H9 (cell line): ENCODE results near the gene PDXK. TPM values are rescaled to one million over a fixed set of nuclear protein-coding genes. Genes with fewer than 3 reads are reported as not detected.

Experiments
- DNase-seq: peaks from one replicate; pipeline ENCODE4 v3.0.0-alpha.2; 2017
- H2AFZ ChIP-seq: one replicate; pipeline ENCODE4 v1.6.1; 2013; ENCODE audit warnings: mild to moderate bottlenecking, low read length, control low read depth, moderate library complexity
- H2AK5ac ChIP-seq: 2 replicates; pipeline ENCODE4 v1.6.1; 2013; ENCODE audit warnings: low read length, control low read depth, mixed read lengths; ENCODE audit not compliant: insufficient read length
- H2BK120ac ChIP-seq: one replicate; pipeline ENCODE4 v1.6.1; 2013; ENCODE audit warnings: low read depth, mild to moderate bottlenecking, low read length, control low read depth, inconsistent platforms; ENCODE audit not compliant: poor library complexity, severe bottlenecking
- H2BK12ac ChIP-seq: 2 replicates; pipeline ENCODE4 v1.6.1; 2013; ENCODE audit warnings: low read length, control low read depth, mixed read lengths, low read depth; ENCODE audit not compliant: insufficient read length
- H2BK15ac ChIP-seq: 2 replicates; pipeline ENCODE4 v1.6.1; 2013; ENCODE audit warnings: low read depth, low read length, control low read depth
- H2BK20ac ChIP-seq: one replicate; pipeline ENCODE4 v1.6.1; 2013; ENCODE audit warnings: low read depth, mild to moderate bottlenecking, low read length, control low read depth, inconsistent platforms; ENCODE audit not compliant: poor library complexity, severe bottlenecking
- H2BK5ac ChIP-seq: 2 replicates; pipeline ENCODE4 v1.6.1; 2013; ENCODE audit warnings: low read length, control low read depth, mixed read lengths; ENCODE audit not compliant: insufficient read length
- H3K14ac ChIP-seq: 2 replicates; pipeline ENCODE4 v1.6.1; 2013; ENCODE audit warnings: low read length, control low read depth; ENCODE audit not compliant: insufficient read depth
- H3K18ac ChIP-seq: 2 replicates; pipeline ENCODE4 v1.6.1; 2013; ENCODE audit warnings: low read depth, mild to moderate bottlenecking, mixed read lengths, low read length, control low read depth; ENCODE audit not compliant: insufficient read length
- H3K23ac ChIP-seq: 2 replicates; pipeline ENCODE4 v1.6.1; 2013; ENCODE audit warnings: low read length, control low read depth, mixed read lengths, low read depth; ENCODE audit not compliant: insufficient read length
- H3K23me2 ChIP-seq: 2 replicates; pipeline ENCODE4 v1.6.1; 2013; ENCODE audit warnings: low read depth, mild to moderate bottlenecking, mixed read lengths, low read length, control low read depth; ENCODE audit not compliant: insufficient read length, poor library complexity, severe bottlenecking
- H3K27ac ChIP-seq: 2 replicates; pipeline ENCODE4 v1.5.1; 2013; ENCODE audit warnings: low read length, control low read depth, mixed read lengths, low read depth; ENCODE audit not compliant: insufficient read length
- H3K27me3 ChIP-seq: 2 replicates; pipeline ENCODE4 v1.6.1; 2013; ENCODE audit warnings: low read length, control low read depth, inconsistent platforms; ENCODE audit not compliant: insufficient read depth
- H3K4ac ChIP-seq: 2 replicates; pipeline ENCODE4 v1.6.1; 2013; ENCODE audit warnings: low read depth, mild to moderate bottlenecking, control low read depth, inconsistent platforms, low read length, moderate library complexity
- H3K4me1 ChIP-seq: 2 replicates; pipeline ENCODE4 v1.6.1; 2013; ENCODE audit warnings: low read length, control low read depth, inconsistent platforms; ENCODE audit not compliant: insufficient read depth
- H3K4me2 ChIP-seq: 2 replicates; pipeline ENCODE4 v1.6.1; 2013; ENCODE audit warnings: low read length, control low read depth, mixed read lengths; ENCODE audit not compliant: insufficient read length, insufficient read depth
- H3K56ac ChIP-seq: 2 replicates; pipeline ENCODE4 v1.6.1; 2013; ENCODE audit warnings: low read depth, mild to moderate bottlenecking, mixed read lengths, low read length, control low read depth; ENCODE audit not compliant: insufficient read length
- H3K79me1 ChIP-seq: 2 replicates; pipeline ENCODE4 v1.6.1; 2013; ENCODE audit warnings: low read depth, mild to moderate bottlenecking, moderate library complexity, low read length, control low read depth, inconsistent platforms; ENCODE audit not compliant: insufficient read depth, poor library complexity, severe bottlenecking
- H3K79me2 ChIP-seq: 2 replicates; pipeline ENCODE4 v1.6.1; 2013; ENCODE audit warnings: low read length, control low read depth, inconsistent platforms; ENCODE audit not compliant: insufficient read depth
- H3K9ac ChIP-seq: 2 replicates; pipeline ENCODE4 v1.6.1; 2013; ENCODE audit warnings: low read length, control low read depth, mixed read lengths; ENCODE audit not compliant: insufficient read length; ENCODE audit errors: extremely low read depth
- H3K9me3 ChIP-seq: one replicate; pipeline ENCODE4 v1.6.1; 2013; ENCODE audit warnings: low read depth, low read length, inconsistent platforms; ENCODE audit not compliant: control insufficient read depth
- H3T11ph ChIP-seq: one replicate; pipeline ENCODE4 v1.6.1; 2013; ENCODE audit warnings: mild to moderate bottlenecking, low read length, control low read depth, inconsistent platforms
- H4K20me1 ChIP-seq: one replicate; pipeline ENCODE4 v1.6.1; 2013; ENCODE audit not compliant: control insufficient read depth, insufficient read length, insufficient read depth
- H4K5ac ChIP-seq: 2 replicates; pipeline ENCODE4 v1.6.1; 2013; ENCODE audit warnings: low read depth, mild to moderate bottlenecking, mixed read lengths, low read length, control low read depth; ENCODE audit not compliant: insufficient read length
- H4K8ac ChIP-seq: replicated peaks from 2 replicates; pipeline ENCODE4 v1.6.1; 2013; ENCODE audit warnings: low read length, control low read depth, mixed read lengths, low read depth; ENCODE audit not compliant: insufficient read length
- H4K91ac ChIP-seq: 2 replicates; pipeline ENCODE4 v1.6.1; 2013; ENCODE audit warnings: low read depth, mild to moderate bottlenecking, moderate library complexity, mixed read lengths, low read length, control low read depth; ENCODE audit not compliant: insufficient read length
- H3K27ac Mint-ChIP-seq, 3 experiments: 2 replicates in 2 of 3; 3 replicates in 1 of 3; pipeline ENCODE4 v1.8.0; 2020 to 2021; ENCODE audit warnings: mixed read lengths in 3 of 3, mild to moderate bottlenecking in 1 of 3, moderate library complexity in 1 of 3
- H3K27me3 Mint-ChIP-seq: 2 replicates; pipeline ENCODE4 v1.8.0; 2021; ENCODE audit warnings: low read depth, mild to moderate bottlenecking, moderate library complexity, mixed read lengths
- H3K36me3 Mint-ChIP-seq, 3 experiments: 2 replicates in 2 of 3; 3 replicates in 1 of 3; pipeline ENCODE4 v1.8.0; 2020 to 2021; ENCODE audit warnings: low read depth in 3 of 3, mixed read lengths in 3 of 3; ENCODE audit not compliant: insufficient read depth in 1 of 3
- H3K4me1 Mint-ChIP-seq, 2 experiments: 2 replicates each; pipeline ENCODE4 v1.8.0; 2020; ENCODE audit warnings: mixed read lengths in 2 of 2
- H3K4me3 Mint-ChIP-seq, 2 experiments: 2 replicates in 1 of 2; 3 replicates in 1 of 2; pipeline ENCODE4 v1.8.0; 2020 to 2021; ENCODE audit warnings: mild to moderate bottlenecking in 2 of 2, mixed read lengths in 2 of 2, moderate library complexity in 1 of 2
- H3K9me3 Mint-ChIP-seq, 2 experiments: 2 replicates in 1 of 2; 3 replicates in 1 of 2; pipeline ENCODE4 v1.8.0; 2020; ENCODE audit warnings: mild to moderate bottlenecking in 2 of 2, mixed read lengths in 2 of 2, moderate library complexity in 1 of 2
- CTCF ChIP-seq: fragments of 200-600 bp; sonication (generic); conservative IDR thresholded peaks from 3 replicates; pipeline ENCODE4 v1.8.0; 2021; ENCODE audit warnings: antibody characterized with exemption, mild to moderate bottlenecking
- WGBS: extraction: QIAGEN DNeasy Blood & Tissue Kit; methylation state at CpG from one replicate; pipeline ENCODE4 v1.1.7; 2013; ENCODE audit warnings: missing lambda C conversion rate, low lambda C conversion rate, mixed read lengths; ENCODE audit not compliant: insufficient read length; ENCODE audit errors: extremely low coverage; 5-methylcytosine and 5-hydroxymethylcytosine counted together
- total RNA-seq: library from RNA; stranded (reverse); gene quantifications from 2 replicates; pipeline ENCODE4 v1.2.1, GENCODE V29; 2021

The PDXK gene
- total RNA-seq, 1 experiment from 2014 or later, result 109 TPM

GRCh38 chr21:43763901-43764523 lies 45.1 kb downstream of the PDXK start:
- no peak overlapping the region for H3K9ac ChIP-seq

More at GRCh38 chr21:43763901-43764523, 45.1 kb downstream of the PDXK start:
- Histone ChIP-seq H3K79me2 (no peaks in the 10 kb centered on the region), H4K5ac (no peak overlapping the region), H3K27ac (no peak overlapping the region), H4K20me1 (no peaks in the 10 kb centered on the region), H2AK5ac (no peak overlapping the region), H3K56ac (no peak overlapping the region), H2AFZ (no peak overlapping the region), H2BK20ac (no peak overlapping the region), H2BK12ac (no peak overlapping the region), H3K4ac (no peak overlapping the region), H4K8ac (no peak overlapping the region), H3K27me3 (no peaks in the 10 kb centered on the region), H3T11ph (no peak overlapping the region), H3K79me1 (no peaks in the 10 kb centered on the region), H2BK5ac (no peak overlapping the region), H2BK15ac (no peak overlapping the region), H4K91ac (no peak overlapping the region), H3K4me2 (no peak overlapping the region), H3K4me1 (no peaks in the 10 kb centered on the region), H3K9me3 (no peaks in the 10 kb centered on the region), H3K23ac (no peak overlapping the region), H3K18ac (no peak overlapping the region), H3K23me2 (no peaks in the 10 kb centered on the region), H2BK120ac (no peak overlapping the region), H3K14ac (peak overlapping the region; percentile 41; the same call in 1 of the 2 replicates)
- H3K4me1 Mint-ChIP-seq, result peaks cover 16 to 20% of the 10 kb centered on the region in 2 experiments
- no CpG with 5 or more reads among the region's 10 CpGs for WGBS
- H3K4me3 Mint-ChIP-seq, result no peak overlapping the region
- H3K36me3 Mint-ChIP-seq, result peaks cover 6 to 19% (median 14%) of the 10 kb centered on the region in 3 experiments
- no peaks in the 10 kb centered on the region for H3K27me3 Mint-ChIP-seq
- 0 out of 7 replicates have a peak overlapping the region, but pooled peaks of 1 of the 3 experiments have one; percentile 48 for H3K27ac Mint-ChIP-seq
- no peak for DNase-seq
- peaks cover 0 to 3% of the 10 kb centered on the region in 2 experiments; a peak in 1 of 5 replicates for H3K9me3 Mint-ChIP-seq
- TF ChIP-seq CTCF, result no peak
